ENCODE data around the gene IZUMO4.

Gene IZUMO4

GRCh38 chr19:2079076-2079864 is 17.4 kb upstream of the IZUMO4 start:
- no peak for DNase-seq (ENCODE audit: extremely low spot score)
- no peak for TF ChIP-seq LEF1 (IDR thresholded peaks at IDR 0.05; ENCODE audit: borderline replicate concordance)
- no peak for TF ChIP-seq TARDBP (IDR thresholded peaks at IDR 0.05)
- no peak for TF ChIP-seq SP1 (IDR thresholded peaks at IDR 0.05)
- no peak for TF ChIP-seq NFRKB (IDR thresholded peaks at IDR 0.05)
- no peak for TF ChIP-seq CTBP1 (IDR thresholded peaks at IDR 0.05; ENCODE audit: borderline replicate concordance)
- no peak for TF ChIP-seq ARNT (IDR thresholded peaks at IDR 0.05)
- TF ChIP-seq PKNOX1 (IDR thresholded peaks at IDR 0.05), result no peak
- TF ChIP-seq BHLHE40 (IDR thresholded peaks at IDR 0.05; ENCODE audit: borderline replicate concordance), result no peak
- no peak for TF ChIP-seq FOXA1 (IDR thresholded peaks at IDR 0.05)
- TF ChIP-seq ZNF384 (IDR thresholded peaks at IDR 0.05), result no peak
- TF ChIP-seq HDGF (IDR thresholded peaks at IDR 0.05; ENCODE audit: borderline replicate concordance), result no peak
- no peak for TF ChIP-seq FOXM1 (IDR thresholded peaks at IDR 0.05; ENCODE audit: borderline replicate concordance)
- no peak for TF ChIP-seq L3MBTL2 (conservative IDR thresholded peaks at IDR 0.05)
- TF ChIP-seq SUZ12 (IDR thresholded peaks at IDR 0.05), result no peak
- no peak for TF ChIP-seq ELF4 (IDR thresholded peaks at IDR 0.05)
- TF ChIP-seq FOXK2 (IDR thresholded peaks at IDR 0.05), result no peak
- CTCF ChIA-PET, result no interaction called here
- POLR2A ChIA-PET, result no interaction called here

- no peak for DNase-seq (ENCODE audit: extremely low spot score)
- POLR2A ChIA-PET, result no interaction called here
- TF ChIP-seq NFRKB (IDR thresholded peaks at IDR 0.05), result no peak
- TF ChIP-seq PKNOX1 (IDR thresholded peaks at IDR 0.05), result no peak
- no peak for TF ChIP-seq ZNF384 (IDR thresholded peaks at IDR 0.05)
- TF ChIP-seq ELF4 (IDR thresholded peaks at IDR 0.05), result no peak
- TF ChIP-seq BHLHE40 (IDR thresholded peaks at IDR 0.05; ENCODE audit: borderline replicate concordance), result no peak
- TF ChIP-seq LEF1 (IDR thresholded peaks at IDR 0.05; ENCODE audit: borderline replicate concordance), result no peak
- TF ChIP-seq L3MBTL2 (conservative IDR thresholded peaks at IDR 0.05), result no peak
- CTCF ChIA-PET, result no interaction called here
Measured at GRCh38 chr19:2079865-2080301, 16.8 kb upstream of the IZUMO4 start.

- no peak for TF ChIP-seq FOXK2 (IDR thresholded peaks at IDR 0.05)
- TF ChIP-seq LEF1 (IDR thresholded peaks at IDR 0.05; ENCODE audit: borderline replicate concordance), result no peak
- TF ChIP-seq ELF4 (IDR thresholded peaks at IDR 0.05), result no peak
- TF ChIP-seq FOXM1 (IDR thresholded peaks at IDR 0.05; ENCODE audit: borderline replicate concordance), result no peak
- no peak for TF ChIP-seq SP1 (IDR thresholded peaks at IDR 0.05)
- no peak for TF ChIP-seq TARDBP (IDR thresholded peaks at IDR 0.05)
- no peak for TF ChIP-seq ZNF384 (IDR thresholded peaks at IDR 0.05)
- TF ChIP-seq ARNT (IDR thresholded peaks at IDR 0.05), result no peak
- CTCF ChIA-PET, result interaction anchor here (0.7 kb wide), 1 partner anchor 11 kb away, joined by 3 read pairs; no protein-coding TSS in a partner anchor
Measured at GRCh38 chr19:2080336-2080988, 16.3 kb upstream of the IZUMO4 start.

GRCh38 chr19:2081873-2082810 is 14.6 kb upstream of the IZUMO4 start:
- POLR2A ChIA-PET, result no interaction called here
- CTCF ChIA-PET, result no interaction called here
- no peak for DNase-seq (ENCODE audit: extremely low spot score)
- TF ChIP-seq BHLHE40 (IDR thresholded peaks at IDR 0.05; ENCODE audit: borderline replicate concordance), result no peak
- no peak for TF ChIP-seq SUZ12 (IDR thresholded peaks at IDR 0.05)
- TF ChIP-seq ZNF384 (IDR thresholded peaks at IDR 0.05), result no peak
- no peak for TF ChIP-seq FOXA1 (IDR thresholded peaks at IDR 0.05)
- no peak for TF ChIP-seq TARDBP (IDR thresholded peaks at IDR 0.05)
- TF ChIP-seq SP1 (IDR thresholded peaks at IDR 0.05), result no peak
- no peak for TF ChIP-seq CTBP1 (IDR thresholded peaks at IDR 0.05; ENCODE audit: borderline replicate concordance)
- TF ChIP-seq NFRKB (IDR thresholded peaks at IDR 0.05), result no peak
- no peak for TF ChIP-seq L3MBTL2 (conservative IDR thresholded peaks at IDR 0.05)
- TF ChIP-seq HDGF (IDR thresholded peaks at IDR 0.05; ENCODE audit: borderline replicate concordance), result no peak
- no peak for TF ChIP-seq ARNT (IDR thresholded peaks at IDR 0.05)
- TF ChIP-seq LEF1 (IDR thresholded peaks at IDR 0.05; ENCODE audit: borderline replicate concordance), result no peak
- TF ChIP-seq ELF4 (IDR thresholded peaks at IDR 0.05), result no peak
- TF ChIP-seq PKNOX1 (IDR thresholded peaks at IDR 0.05), result no peak
- TF ChIP-seq FOXK2 (IDR thresholded peaks at IDR 0.05), result no peak
- no peak for TF ChIP-seq FOXM1 (IDR thresholded peaks at IDR 0.05; ENCODE audit: borderline replicate concordance)

More at GRCh38 chr19:2080336-2080988, 16.3 kb upstream of the IZUMO4 start:
- DNase-seq (ENCODE audit: extremely low spot score), result no peak
- POLR2A ChIA-PET, result no interaction called here

- ChIA-PET POLR2A (no interaction called here), CTCF (no interaction called here)
- TF ChIP-seq ELF4 (IDR thresholded peaks at IDR 0.05), result no peak
- TF ChIP-seq FOXK2 (IDR thresholded peaks at IDR 0.05), result no peak
- TF ChIP-seq BHLHE40 (IDR thresholded peaks at IDR 0.05; ENCODE audit: borderline replicate concordance), result no peak
- no peak for DNase-seq (ENCODE audit: extremely low spot score)
Measured at GRCh38 chr19:2083174-2083854, 13.4 kb upstream of the IZUMO4 start.
